GM18526 (cell line): ENCODE measurements around the gene HECTD1.

Experiments
- POLR2A ChIP-seq: IDR thresholded peaks from 3 replicates; pipeline ENCODE4 v1.6.1; 2011; ENCODE audit not compliant: insufficient read length; ENCODE audit errors: extremely low read depth

The HECTD1 gene

GRCh38 chr14:31229638-31230572 lies 22.3 kb upstream of the HECTD1 start:
- no peak for TF ChIP-seq POLR2A

- TF ChIP-seq POLR2A, result no peak
Measured at GRCh38 chr14:31229009-31229408, 21.4 kb upstream of the HECTD1 start.

GRCh38 chr14:31228533-31228932 lies 20.9 kb upstream of the HECTD1 start:
- TF ChIP-seq POLR2A, result no peak

GRCh38 chr14:31224808-31225207 lies 17.2 kb upstream of the HECTD1 start:
- TF ChIP-seq POLR2A, result no peak

GRCh38 chr14:31223331-31223730 lies 15.7 kb upstream of the HECTD1 start:
- no peak for TF ChIP-seq POLR2A

- TF ChIP-seq POLR2A, result no peak
Measured at GRCh38 chr14:31222834-31223233, 15.2 kb upstream of the HECTD1 start.

- TF ChIP-seq POLR2A, result no peak
Measured at GRCh38 chr14:31221266-31221665, 13.7 kb upstream of the HECTD1 start.

GRCh38 chr14:31219169-31219568 lies 11.6 kb upstream of the HECTD1 start:
- no peak for TF ChIP-seq POLR2A

GRCh38 chr14:31216359-31216758 lies 8.8 kb upstream of the HECTD1 start:
- TF ChIP-seq POLR2A, result no peak

- TF ChIP-seq POLR2A, result no peak
Measured at GRCh38 chr14:31212893-31213292, 5.3 kb upstream of the HECTD1 start.

- TF ChIP-seq POLR2A, result no peak
Measured at GRCh38 chr14:31209605-31210004, 2.0 kb upstream of the HECTD1 start.

GRCh38 chr14:31208546-31209424 lies 1.2 kb upstream of the HECTD1 start:
- no peak for TF ChIP-seq POLR2A

- no peak for TF ChIP-seq POLR2A
Measured at GRCh38 chr14:31207287-31207754, 272 bp downstream of the HECTD1 start.

GRCh38 chr14:31206536-31207286 lies 882 bp downstream of the HECTD1 start:
- no peak for TF ChIP-seq POLR2A
